Peyer's patch (tissue), 4 donors: ENCODE measurements around the gene LITAFD. TPM values are rescaled to one million over a fixed set of nuclear protein-coding genes. Genes with fewer than 3 reads are reported as not detected.
"Not testable (repeated sequence)": the region's sequence is repeated elsewhere in the genome, so short reads cannot be mapped to it uniquely, and the experiment has no call there.

Experiments used
- DNase-seq, 3 donors: peaks; one replicate each; pipeline ENCODE4 v3.0.0-alpha.2; 2017 to 2019
- H3K27ac ChIP-seq, 4 donors: fragments of 200-600 bp; sonication (generic); one replicate each; pipeline ENCODE4 v1.5.1; 2016 to 2019
- H3K27me3 ChIP-seq, 2 donors: fragments of 200-600 bp; sonication (generic); one replicate each; pipeline ENCODE4 v1.5.1; 2019
- H3K36me3 ChIP-seq, 3 donors: fragments of 200-600 bp; sonication (generic); one replicate each; pipeline ENCODE4 v1.5.1; 2016 to 2019
- H3K4me1 ChIP-seq, 4 donors: fragments of 200-600 bp; sonication (generic); one replicate each; pipeline ENCODE4 v1.5.1; 2016 to 2019
- H3K4me3 ChIP-seq, 4 donors: fragments of 200-600 bp; sonication (generic); 1 replicate in 3 of 4; 2 replicates in 1 of 4; pipeline ENCODE4 v1.5.1; 2016 to 2019; ENCODE audit warnings: mild to moderate bottlenecking in 1 of 4
- H3K9me3 ChIP-seq, 4 donors: fragments of 200-600 bp; sonication (generic); one replicate each; pipeline ENCODE4 v1.5.1; 2016 to 2019; ENCODE audit warnings: mild to moderate bottlenecking in 1 of 4
- CTCF ChIP-seq, 6 experiments: fragments of 450-650 bp in 4 of 6; fragments of 200-600 bp in 2 of 6; sonication (generic) in 1 of 6; IDR thresholded peaks; one replicate each; pipeline ENCODE4 v1.5.1; 2017 to 2019; ENCODE audit warnings: antibody characterized with exemption in 6 of 6, mild to moderate bottlenecking in 3 of 6, moderate library complexity in 1 of 6
- POLR2A ChIP-seq, 2 donors: fragments of 450-650 bp; IDR thresholded peaks; one replicate each; pipeline ENCODE4 v1.5.1; 2017; ENCODE audit warnings: antibody characterized with exemption in 2 of 2, mild to moderate bottlenecking in 2 of 2, moderate library complexity in 2 of 2
- total RNA-seq, 4 donors: library from RNA; depleted of rRNA; stranded (reverse); fragments of >200 nt; gene quantifications; one replicate each; pipeline ENCODE4 v1.1.0, GENCODE V29; 2016

The LITAFD gene
- total RNA-seq, 4 donors from 2014 or later, result not detected

GRCh38 chr16:8872071-8872470 lies 10.1 kb upstream of the LITAFD start:
- H3K9me3 ChIP-seq, result no peaks in the 10 kb centered on the region
- TF ChIP-seq POLR2A (IDR thresholded peaks at IDR 0.05), result no peak
- no peak for TF ChIP-seq CTCF (IDR thresholded peaks at IDR 0.05)
- no peaks in the 10 kb centered on the region for H3K36me3 ChIP-seq
- H3K27ac ChIP-seq, result no peak overlapping the region
- DNase-seq, result no peak
- H3K27me3 ChIP-seq, result no peaks in the 10 kb centered on the region
- H3K4me3 ChIP-seq, result no peak overlapping the region
- peaks cover 0 to 11% (median 2%) of the 10 kb centered on the region in 4 donors for H3K4me1 ChIP-seq

- Histone ChIP-seq H3K4me3 (no peak overlapping the region), H3K27ac (no peak overlapping the region), H3K9me3 (no peaks in the 10 kb centered on the region), H3K27me3 (no peaks in the 10 kb centered on the region), H3K4me1 (peaks cover 0 to 5% (median 0%) of the 10 kb centered on the region in 4 donors), H3K36me3 (no peaks in the 10 kb centered on the region)
- no peak for DNase-seq
- no peak for TF ChIP-seq POLR2A (IDR thresholded peaks at IDR 0.05)
- peak in 1 of 6 experiments; percentile 14 for TF ChIP-seq CTCF (IDR thresholded peaks at IDR 0.05)
Measured at GRCh38 chr16:8872967-8873865, 8.9 kb upstream of the LITAFD start.

- H3K4me1 ChIP-seq, result peaks cover 0 to 11% (median 0%) of the 10 kb centered on the region in 4 donors
- not testable (repeated sequence) for H3K36me3 ChIP-seq, DNase-seq, H3K27ac ChIP-seq, H3K9me3 ChIP-seq, H3K4me3 ChIP-seq, H3K27me3 ChIP-seq
Measured at GRCh38 chr16:8873866-8874195, 8.3 kb upstream of the LITAFD start.

GRCh38 chr16:8874388-8874787 lies 7.8 kb upstream of the LITAFD start:
- H3K27me3 ChIP-seq, result no peaks in the 10 kb centered on the region
- TF ChIP-seq CTCF (IDR thresholded peaks at IDR 0.05), result no peak
- no peak for TF ChIP-seq POLR2A (IDR thresholded peaks at IDR 0.05)
- H3K36me3 ChIP-seq, result no peaks in the 10 kb centered on the region
- DNase-seq, result no peak
- no peak overlapping the region for H3K27ac ChIP-seq
- H3K4me1 ChIP-seq, result peaks cover 0 to 12% (median 0%) of the 10 kb centered on the region in 4 donors
- no peak overlapping the region for H3K4me3 ChIP-seq
- no peaks in the 10 kb centered on the region for H3K9me3 ChIP-seq

GRCh38 chr16:8875317-8875716 lies 6.8 kb upstream of the LITAFD start:
- H3K9me3 ChIP-seq, H3K4me3 ChIP-seq, H3K27me3 ChIP-seq, H3K4me1 ChIP-seq, H3K36me3 ChIP-seq, DNase-seq, H3K27ac ChIP-seq: not testable (repeated sequence)

- TF ChIP-seq CTCF (IDR thresholded peaks at IDR 0.05) (no peak), POLR2A (IDR thresholded peaks at IDR 0.05) (no peak)
- H3K36me3 ChIP-seq, result no peaks in the 10 kb centered on the region
- H3K9me3 ChIP-seq, result no peaks in the 10 kb centered on the region
- no peak overlapping the region for H3K4me3 ChIP-seq
- H3K4me1 ChIP-seq, result peaks cover 0 to 9% (median 2%) of the 10 kb centered on the region in 4 donors
- DNase-seq, result no peak
- H3K27me3 ChIP-seq, result no peaks in the 10 kb centered on the region
- H3K27ac ChIP-seq, result peak overlapping the region in 1 of 4 donors; percentile 22
Measured at GRCh38 chr16:8877894-8878522, 4.1 kb upstream of the LITAFD start.
